Activated T-helper 1 cell treated with anti-CD3 and anti-CD28 coated beads, Interleukin-2, amount 50 U/mL, for 16 hours (primary cell): Measurements from ENCODE around the gene ATP1A1.
A peak's percentile ranks its signal among the peaks of the same experiment; 100 is the strongest.

ENCODE experiments used
- DNase-seq, 2 donors: peaks; one replicate each; pipeline ENCODE4 v3.0.0-alpha.2; 2020; ENCODE audit warnings: low read depth in 1 of 2, low spot score in 1 of 2

Gene ATP1A1

GRCh38 chr1:116372651-116373430, at the start of gene ATP1A1:
TSS of gene ATP1A1 (plus strand) at chr1:116373244. CDS start at chr1:116373512, 268 bp downstream.
- peak; percentile 95 to 97 for DNase-seq

GRCh38 chr1:116323491-116323890, 49.6 kb upstream of the ATP1A1 start:
- no peak for DNase-seq

- DNase-seq: no peak
Observed at GRCh38 chr1:116324411-116324810, 48.6 kb upstream of the ATP1A1 start.

GRCh38 chr1:116325104-116325503, 47.9 kb upstream of the ATP1A1 start:
- DNase-seq: no peak

GRCh38 chr1:116325922-116326321, 47.1 kb upstream of the ATP1A1 start:
- peak in 1 of 2 donors; percentile 5 for DNase-seq

GRCh38 chr1:116326486-116326885, 46.6 kb upstream of the ATP1A1 start:
- DNase-seq: no peak

- no peak for DNase-seq
Observed at GRCh38 chr1:116328671-116329070, 44.4 kb upstream of the ATP1A1 start.

GRCh38 chr1:116329524-116330341, 43.3 kb upstream of the ATP1A1 start:
- no peak for DNase-seq

- DNase-seq: no peak
Observed at GRCh38 chr1:116330342-116330652, 42.7 kb upstream of the ATP1A1 start.

GRCh38 chr1:116330846-116331245, 42.2 kb upstream of the ATP1A1 start:
- no peak for DNase-seq

GRCh38 chr1:116331523-116331922, 41.5 kb upstream of the ATP1A1 start:
- DNase-seq: no peak

- no peak for DNase-seq
Observed at GRCh38 chr1:116332451-116332850, 40.6 kb upstream of the ATP1A1 start.

GRCh38 chr1:116333171-116334014, 39.7 kb upstream of the ATP1A1 start:
- DNase-seq: no peak

GRCh38 chr1:116334015-116334547, 39.0 kb upstream of the ATP1A1 start:
- no peak for DNase-seq

GRCh38 chr1:116334868-116335635, 38.0 kb upstream of the ATP1A1 start:
- DNase-seq: no peak

- DNase-seq: no peak
Observed at GRCh38 chr1:116335850-116336624, 37.0 kb upstream of the ATP1A1 start.

GRCh38 chr1:116337398-116337797, 35.6 kb upstream of the ATP1A1 start:
- DNase-seq: no peak

GRCh38 chr1:116338400-116338799, 34.6 kb upstream of the ATP1A1 start:
- no peak for DNase-seq

- no peak for DNase-seq
Observed at GRCh38 chr1:116340506-116341231, 32.4 kb upstream of the ATP1A1 start.
